Stimulated activated CD4-positive, alpha-beta T cell treated with anti-CD3 and anti-CD28 coated beads, Interleukin-12 subunit alpha, Interleukin-12 subunit beta, amount 100 ng/mL, for 48 hours (primary cell): ENCODE data around the gene NEFH.
A peak's percentile ranks its signal among the peaks of the same experiment; 100 is the strongest.
"Not testable (repeated sequence)": the region's sequence is repeated elsewhere in the genome, so short reads cannot be mapped to it uniquely, and the experiment has no call there.

Experiments
- DNase-seq, 3 donors: peaks; one replicate each; pipeline ENCODE4 v3.0.0-alpha.2; 2020; ENCODE audit warnings: low read depth in 2 of 3, low spot score in 1 of 3

Gene NEFH

GRCh38 chr22:29463629-29464028 lies 16.4 kb upstream of the NEFH start:
- DNase-seq = no peak

GRCh38 chr22:29464581-29464980 lies 15.4 kb upstream of the NEFH start:
- DNase-seq = no peak

- DNase-seq = no peak
Observed at GRCh38 chr22:29469755-29470154, 10.3 kb upstream of the NEFH start.

GRCh38 chr22:29470159-29470855 lies 9.7 kb upstream of the NEFH start:
- DNase-seq = peak; percentile 58 to 81 (median 74)

- DNase-seq = no peak
Observed at GRCh38 chr22:29473001-29473400, 7.0 kb upstream of the NEFH start.

GRCh38 chr22:29475550-29475949 lies 4.5 kb upstream of the NEFH start:
- no peak for DNase-seq

- no peak for DNase-seq
Observed at GRCh38 chr22:29476116-29476515, 3.9 kb upstream of the NEFH start.

GRCh38 chr22:29477723-29478318 lies 2.2 kb upstream of the NEFH start:
- no peak for DNase-seq

GRCh38 chr22:29478326-29479276 lies 1.4 kb upstream of the NEFH start:
- DNase-seq = no peak

GRCh38 chr22:29480262-29480511 lies 169 bp downstream of the NEFH start:
- DNase-seq = no peak

- DNase-seq = peak; percentile 11 to 37 (median 28)
Observed at GRCh38 chr22:29480512-29481264, 670 bp downstream of the NEFH start.

GRCh38 chr22:29481265-29482000 lies 1.4 kb downstream of the NEFH start:
- DNase-seq = no peak

- no peak for DNase-seq
Observed at GRCh38 chr22:29482253-29482652, 2.2 kb downstream of the NEFH start.

GRCh38 chr22:29482726-29483125 lies 2.7 kb downstream of the NEFH start:
- DNase-seq = no peak

GRCh38 chr22:29483254-29483653 lies 3.2 kb downstream of the NEFH start:
- no peak for DNase-seq

- DNase-seq = no peak
Observed at GRCh38 chr22:29484642-29485041, 4.6 kb downstream of the NEFH start.

GRCh38 chr22:29485448-29485847 lies 5.4 kb downstream of the NEFH start:
- no peak for DNase-seq

GRCh38 chr22:29487426-29487986 lies 7.5 kb downstream of the NEFH start:
- DNase-seq = no peak

GRCh38 chr22:29489127-29489780 lies 9.2 kb downstream of the NEFH start:
- not testable (repeated sequence) for DNase-seq

- DNase-seq = no peak
Observed at GRCh38 chr22:29491012-29491411, 11.0 kb downstream of the NEFH start.
